K562 (cell line): Measurements from ENCODE around the gene HFE. TPM values are rescaled to one million over a fixed set of nuclear protein-coding genes. Genes with fewer than 3 reads are reported as not detected.
A peak's percentile ranks its signal among the peaks of the same experiment; 100 is the strongest.

Experiments
- C11orf30 ChIP-seq: fragments of 450-650 bp; IDR thresholded peaks from 2 replicates; pipeline ENCODE4 v1.6.1; 2016; ENCODE audit warnings: low read depth, mild to moderate bottlenecking
- CBFA2T2 ChIP-seq: fragments of 450-650 bp; conservative IDR thresholded peaks from 2 replicates; pipeline ENCODE4 v1.6.1; 2017; ENCODE audit warnings: mild to moderate bottlenecking
- FOXJ3 ChIP-seq: sonication (generic); formaldehyde crosslinking; IDR thresholded peaks from 2 replicates; pipeline ENCODE4 v1.4.0; 2020; ENCODE audit warnings: mild to moderate bottlenecking, missing genetic modification reagents
- HMG20A ChIP-seq: fragments of 450-650 bp; formaldehyde crosslinking; conservative IDR thresholded peaks from 2 replicates; pipeline ENCODE4 v1.4.0; 2020; ENCODE audit warnings: mild to moderate bottlenecking, mixed read lengths
- IRF2 ChIP-seq: sonication (generic); formaldehyde crosslinking; IDR thresholded peaks from 2 replicates; pipeline ENCODE4 v1.8.1; 2022; ENCODE audit warnings: mild to moderate bottlenecking, missing genetic modification reagents
- MAFG ChIP-seq: fragments of 450-650 bp; conservative IDR thresholded peaks from 2 replicates; pipeline ENCODE4 v1.6.1; 2016; ENCODE audit warnings: missing genetic modification characterization, missing compliant biosample characterization
- NCOA6 ChIP-seq: fragments of 450-650 bp; IDR thresholded peaks from 2 replicates; pipeline ENCODE4 v1.6.1; 2017; ENCODE audit warnings: mild to moderate bottlenecking
- SMARCB1 ChIP-seq: IDR thresholded peaks from 2 replicates; pipeline ENCODE4 v1.6.1; 2011; ENCODE audit warnings: improper control_type of control experiment, low read depth; ENCODE audit not compliant: insufficient read length
- SP1 ChIP-seq: sonication (generic); formaldehyde crosslinking; IDR thresholded peaks from 2 replicates; pipeline ENCODE4 v1.8.1; 2022; ENCODE audit warnings: mild to moderate bottlenecking, missing genetic modification reagents
- ZNF197 ChIP-seq: fragments of 200-800 bp; sonication (Bioruptor generic); IDR thresholded peaks from 2 replicates; pipeline ENCODE4 v1.6.1; 2016; ENCODE audit warnings: low read depth, missing genetic modification characterization, missing compliant biosample characterization
- ZNF239 ChIP-seq: fragments of 250-450 bp; sonication (Bioruptor Pico); IDR thresholded peaks from 2 replicates; pipeline ENCODE4 v1.4.0; 2020; ENCODE audit warnings: mild to moderate bottlenecking
- ZNF431 ChIP-seq: sonication (generic); formaldehyde crosslinking; IDR thresholded peaks from 2 replicates; pipeline ENCODE4 v1.8.0; 2022; ENCODE audit warnings: mild to moderate bottlenecking, missing genetic modification reagents
- ZNF764 ChIP-seq: fragments of 250-450 bp; sonication (Bioruptor Pico); IDR thresholded peaks from 2 replicates; pipeline ENCODE4 v1.4.0; 2020; ENCODE audit warnings: low read depth, mild to moderate bottlenecking, moderate library complexity
- ZNF77 ChIP-seq: fragments of 250-450 bp; sonication (Bioruptor Pico); IDR thresholded peaks from 2 replicates; pipeline ENCODE4 v1.5.0; 2020
- ZZZ3 ChIP-seq: fragments of 450-650 bp; IDR thresholded peaks from 2 replicates; pipeline ENCODE4 v1.6.1; 2016; ENCODE audit warnings: antibody characterized with exemption, mild to moderate bottlenecking, moderate library complexity
- polyA plus RNA-seq, 8 experiments: library from polyadenylated mRNA; depleted of rRNA in 4 of 8; stranded (reverse) in 5 of 8; unstranded in 3 of 8; fragments of >200 nt; fragmentation: Nextera tagmentation in 2 of 8; fragmentation: Illumina TruSeq in 1 of 8; extraction: Ambion mirVana in 2 of 8; extraction: Trizol in 1 of 8; gene quantifications; 2 replicates each; pipeline versions ENCODE4 v1.2.1 to v1.2.3, GENCODE V29; 2011 to 2014; ENCODE audit warnings: inconsistent platforms in 1 of 8, missing spikeins in 1 of 8
- total RNA-seq, 7 experiments: library from RNA; depleted of rRNA in 6 of 7; stranded (reverse); fragments of >200 nt in 6 of 7; fragmentation: Illumina TruSeq in 2 of 7; extraction: Trizol in 2 of 7; gene quantifications; 2 replicates each; pipeline versions ENCODE4 v1.2.1 to v1.2.3, GENCODE V29; 2011 to 2021; ENCODE audit warnings: low replicate concordance in 1 of 7
- TF ChIP-seq, protein P1 (sequence below): sonication (generic); formaldehyde crosslinking; IDR thresholded peaks from 2 replicates; pipeline ENCODE4 v1.8.0; 2022; ENCODE audit warnings: mild to moderate bottlenecking, missing genetic modification reagents
- TF ChIP-seq, protein P2 (sequence below), 2 experiments: fragments of 450-650 bp; conservative IDR thresholded peaks; 2 replicates each; pipeline ENCODE4 v1.6.1; 2017; ENCODE audit warnings: mild to moderate bottlenecking in 2 of 2, moderate library complexity in 2 of 2
- TF ChIP-seq, protein P3 (sequence below): fragments of 450-650 bp; IDR thresholded peaks from 2 replicates; pipeline ENCODE4 v1.6.1; 2016; ENCODE audit warnings: antibody characterized with exemption
- TF ChIP-seq, protein P4 (sequence below): fragments of 250-450 bp; sonication (Bioruptor Pico); IDR thresholded peaks from 2 replicates; pipeline ENCODE4 v1.5.1; 2021; ENCODE audit warnings: mild to moderate bottlenecking
- TF ChIP-seq, protein P5 (sequence below): fragments of 450-650 bp; conservative IDR thresholded peaks from 2 replicates; pipeline ENCODE4 v1.6.1; 2016; ENCODE audit warnings: missing genetic modification characterization, low read depth, mild to moderate bottlenecking, missing compliant biosample characterization, moderate library complexity
- TF ChIP-seq, protein P6 (sequence below): IDR thresholded peaks from 3 replicates; pipeline ENCODE4 v1.6.1; 2011; ENCODE audit warnings: borderline replicate concordance, mild to moderate bottlenecking; ENCODE audit not compliant: insufficient read length, insufficient read depth

HFE gene
- total and polyA plus RNA-seq, 9 of the 15 experiments (the other 6 are each of a cell fraction or from before 2014, with no cell fraction given): 0.14 to 1.2 (median 0.76) TPM

DNA sequence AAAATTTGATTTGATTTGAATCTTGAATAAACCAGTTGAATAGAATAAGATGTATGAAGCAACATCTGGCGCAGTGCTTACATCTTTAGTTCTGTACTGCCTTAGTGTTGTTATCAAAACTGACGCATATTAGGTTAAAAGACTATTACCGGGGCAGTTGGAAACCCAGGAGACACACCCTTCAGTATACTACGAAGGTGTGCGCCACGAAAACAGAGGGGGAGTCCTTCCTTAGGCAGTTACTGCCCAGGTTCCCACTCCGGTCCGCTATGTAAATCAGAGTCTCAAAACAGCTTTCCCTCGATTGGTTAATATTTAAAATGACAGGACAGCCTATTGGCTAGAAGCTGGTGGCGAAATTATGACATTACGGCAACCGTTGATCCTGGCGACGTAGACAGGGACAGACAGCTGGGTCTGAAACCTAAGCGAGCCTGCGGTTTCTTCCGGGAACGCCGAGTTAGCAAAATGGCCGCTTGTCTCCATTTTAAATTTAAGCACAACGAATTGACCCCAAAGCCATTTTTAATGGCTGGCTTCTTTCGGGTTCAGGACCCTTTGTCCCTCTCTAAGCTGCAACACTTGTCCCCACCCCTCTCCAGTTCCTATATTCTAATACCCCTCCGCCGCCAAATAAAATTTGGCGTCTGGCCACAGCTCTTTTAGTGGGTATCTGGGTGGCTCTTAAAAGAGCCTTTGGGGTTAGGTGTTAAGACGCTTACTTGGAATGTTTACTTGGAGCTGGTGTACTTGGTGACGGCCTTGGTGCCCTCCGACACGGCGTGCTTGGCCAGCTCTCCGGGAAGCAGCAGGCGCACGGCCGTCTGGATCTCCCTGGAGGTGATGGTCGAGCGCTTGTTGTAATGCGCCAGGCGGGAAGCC lies 35.8 kb downstream of the HFE start (continued):
- TF ChIP-seq, protein P1, sequence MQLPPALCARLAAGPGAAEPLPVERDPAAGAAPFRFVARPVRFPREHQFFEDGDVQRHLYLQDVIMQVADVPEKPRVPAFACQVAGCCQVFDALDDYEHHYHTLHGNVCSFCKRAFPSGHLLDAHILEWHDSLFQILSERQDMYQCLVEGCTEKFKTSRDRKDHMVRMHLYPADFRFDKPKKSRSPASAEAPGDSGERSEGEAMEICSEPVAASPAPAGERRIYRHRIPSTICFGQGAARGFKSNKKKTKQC: peak; percentile 72; the same call in 1 of the 2 replicates
- no peak for TF ChIP-seq FOXJ3 (CRISPR knock-in tag)
- no peak for TF ChIP-seq IRF2
- TF ChIP-seq, protein P2, sequence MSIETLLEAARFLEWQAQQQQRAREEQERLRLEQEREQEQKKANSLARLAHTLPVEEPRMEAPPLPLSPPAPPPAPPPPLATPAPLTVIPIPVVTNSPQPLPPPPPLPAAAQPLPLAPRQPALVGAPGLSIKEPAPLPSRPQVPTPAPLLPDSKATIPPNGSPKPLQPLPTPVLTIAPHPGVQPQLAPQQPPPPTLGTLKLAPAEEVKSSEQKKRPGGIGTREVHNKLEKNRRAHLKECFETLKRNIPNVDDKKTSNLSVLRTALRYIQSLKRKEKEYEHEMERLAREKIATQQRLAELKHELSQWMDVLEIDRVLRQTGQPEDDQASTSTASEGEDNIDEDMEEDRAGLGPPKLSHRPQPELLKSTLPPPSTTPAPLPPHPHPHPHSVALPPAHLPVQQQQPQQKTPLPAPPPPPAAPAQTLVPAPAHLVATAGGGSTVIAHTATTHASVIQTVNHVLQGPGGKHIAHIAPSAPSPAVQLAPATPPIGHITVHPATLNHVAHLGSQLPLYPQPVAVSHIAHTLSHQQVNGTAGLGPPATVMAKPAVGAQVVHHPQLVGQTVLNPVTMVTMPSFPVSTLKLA (conservative IDR thresholded peaks at IDR 0.05): peak; percentile 86 to 92
- TF ChIP-seq ZNF764 (CRISPR knock-in tag): 0 out of 2 replicates have a peak, but pooled peaks have one; percentile 24
- no peak for TF ChIP-seq HMG20A (CRISPR knock-in tag)
- TF ChIP-seq, protein P3, sequence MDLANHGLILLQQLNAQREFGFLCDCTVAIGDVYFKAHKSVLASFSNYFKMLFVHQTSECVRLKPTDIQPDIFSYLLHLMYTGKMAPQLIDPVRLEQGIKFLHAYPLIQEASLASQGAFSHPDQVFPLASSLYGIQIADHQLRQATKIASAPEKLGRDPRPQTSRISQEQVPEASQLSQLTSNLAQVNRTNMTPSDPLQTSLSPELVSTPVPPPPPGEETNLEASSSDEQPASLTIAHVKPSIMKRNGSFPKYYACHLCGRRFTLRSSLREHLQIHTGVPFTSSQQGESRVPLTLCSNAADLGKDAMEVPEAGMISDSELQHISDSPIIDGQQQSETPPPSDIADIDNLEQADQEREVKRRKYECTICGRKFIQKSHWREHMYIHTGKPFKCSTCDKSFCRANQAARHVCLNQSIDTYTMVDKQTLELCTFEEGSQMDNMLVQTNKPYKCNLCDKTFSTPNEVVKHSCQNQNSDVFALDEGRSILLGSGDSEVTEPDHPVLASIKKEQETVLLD: no peak
- no peak; the same call in 1 of the 2 replicates for TF ChIP-seq NCOA6
- TF ChIP-seq MAFG (tag): peak; percentile 76
- no peak for TF ChIP-seq ZNF77
- TF ChIP-seq ZNF431 (CRISPR knock-in tag): peak; percentile 80
- no peak; the same call in 1 of the 2 replicates for TF ChIP-seq ZNF239 (CRISPR knock-in tag)
- peak; percentile 89 for TF ChIP-seq C11orf30
- TF ChIP-seq, protein P4, sequence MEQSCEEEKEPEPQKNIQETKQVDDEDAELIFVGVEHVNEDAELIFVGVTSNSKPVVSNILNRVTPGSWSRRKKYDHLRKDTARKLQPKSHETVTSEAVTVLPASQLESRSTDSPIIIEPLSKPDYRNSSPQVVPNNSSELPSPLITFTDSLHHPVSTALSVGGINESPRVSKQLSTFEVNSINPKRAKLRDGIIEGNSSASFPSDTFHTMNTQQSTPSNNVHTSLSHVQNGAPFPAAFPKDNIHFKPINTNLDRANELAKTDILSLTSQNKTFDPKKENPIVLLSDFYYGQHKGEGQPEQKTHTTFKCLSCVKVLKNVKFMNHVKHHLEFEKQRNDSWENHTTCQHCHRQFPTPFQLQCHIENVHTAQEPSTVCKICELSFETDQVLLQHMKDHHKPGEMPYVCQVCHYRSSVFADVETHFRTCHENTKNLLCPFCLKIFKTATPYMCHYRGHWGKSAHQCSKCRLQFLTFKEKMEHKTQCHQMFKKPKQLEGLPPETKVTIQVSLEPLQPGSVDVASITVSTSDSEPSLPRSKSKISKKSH (CRISPR knock-in tag): no peak
- TF ChIP-seq, protein P5, sequence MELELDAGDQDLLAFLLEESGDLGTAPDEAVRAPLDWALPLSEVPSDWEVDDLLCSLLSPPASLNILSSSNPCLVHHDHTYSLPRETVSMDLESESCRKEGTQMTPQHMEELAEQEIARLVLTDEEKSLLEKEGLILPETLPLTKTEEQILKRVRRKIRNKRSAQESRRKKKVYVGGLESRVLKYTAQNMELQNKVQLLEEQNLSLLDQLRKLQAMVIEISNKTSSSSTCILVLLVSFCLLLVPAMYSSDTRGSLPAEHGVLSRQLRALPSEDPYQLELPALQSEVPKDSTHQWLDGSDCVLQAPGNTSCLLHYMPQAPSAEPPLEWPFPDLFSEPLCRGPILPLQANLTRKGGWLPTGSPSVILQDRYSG (tag): no peak
- TF ChIP-seq CBFA2T2: no peak
- no peak for TF ChIP-seq ZZZ3
- TF ChIP-seq, protein P6, sequence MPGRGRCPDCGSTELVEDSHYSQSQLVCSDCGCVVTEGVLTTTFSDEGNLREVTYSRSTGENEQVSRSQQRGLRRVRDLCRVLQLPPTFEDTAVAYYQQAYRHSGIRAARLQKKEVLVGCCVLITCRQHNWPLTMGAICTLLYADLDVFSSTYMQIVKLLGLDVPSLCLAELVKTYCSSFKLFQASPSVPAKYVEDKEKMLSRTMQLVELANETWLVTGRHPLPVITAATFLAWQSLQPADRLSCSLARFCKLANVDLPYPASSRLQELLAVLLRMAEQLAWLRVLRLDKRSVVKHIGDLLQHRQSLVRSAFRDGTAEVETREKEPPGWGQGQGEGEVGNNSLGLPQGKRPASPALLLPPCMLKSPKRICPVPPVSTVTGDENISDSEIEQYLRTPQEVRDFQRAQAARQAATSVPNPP: no peak
- no peak for TF ChIP-seq SMARCB1
- TF ChIP-seq ZNF197 (CRISPR knock-in tag): 0 out of 2 replicates have a peak, but pooled peaks have one; percentile 30
- TF ChIP-seq SP1 (CRISPR knock-in tag): peak; percentile 78; the same call in 1 of the 2 replicates
